IgD-negative memory B cell (primary cell): ENCODE data around the gene RSPH1. TPM values are rescaled to one million over a fixed set of nuclear protein-coding genes. Genes with fewer than 3 reads are reported as not detected.

Source experiments
- H3K27ac Mint-ChIP-seq, 3 donors: one replicate each; pipeline ENCODE4 v1.8.0; 2020 to 2022; ENCODE audit warnings: mild to moderate bottlenecking in 3 of 3, mixed read lengths in 3 of 3, moderate library complexity in 1 of 3
- H3K27me3 Mint-ChIP-seq: one replicate; pipeline ENCODE4 v1.8.0; 2021; ENCODE audit warnings: mixed read lengths
- H3K36me3 Mint-ChIP-seq: one replicate; pipeline ENCODE4 v1.8.0; 2020; ENCODE audit warnings: mild to moderate bottlenecking, mixed read lengths
- H3K4me1 Mint-ChIP-seq, 3 donors: one replicate each; pipeline ENCODE4 v1.8.0; 2020 to 2022; ENCODE audit warnings: mixed read lengths in 3 of 3, mild to moderate bottlenecking in 1 of 3
- H3K4me3 Mint-ChIP-seq, 4 donors: one replicate each; pipeline ENCODE4 v1.8.0; 2020 to 2022; ENCODE audit warnings: mild to moderate bottlenecking in 4 of 4, mixed read lengths in 4 of 4, moderate library complexity in 3 of 4
- H3K9me3 Mint-ChIP-seq, 3 donors: one replicate each; pipeline ENCODE4 v1.8.0; 2020 to 2021; ENCODE audit warnings: mixed read lengths in 3 of 3, mild to moderate bottlenecking in 1 of 3
- polyA plus RNA-seq: library from polyadenylated mRNA; unstranded; fragments of 300-500 nt; fragmentation: Illumina TruSeq; gene quantifications from one replicate; pipeline ENCODE4 v1.2.3, GENCODE V29; 2021

Gene RSPH1
- polyA plus RNA-seq, 1 donor from 2014 or later: not detected

DNA sequence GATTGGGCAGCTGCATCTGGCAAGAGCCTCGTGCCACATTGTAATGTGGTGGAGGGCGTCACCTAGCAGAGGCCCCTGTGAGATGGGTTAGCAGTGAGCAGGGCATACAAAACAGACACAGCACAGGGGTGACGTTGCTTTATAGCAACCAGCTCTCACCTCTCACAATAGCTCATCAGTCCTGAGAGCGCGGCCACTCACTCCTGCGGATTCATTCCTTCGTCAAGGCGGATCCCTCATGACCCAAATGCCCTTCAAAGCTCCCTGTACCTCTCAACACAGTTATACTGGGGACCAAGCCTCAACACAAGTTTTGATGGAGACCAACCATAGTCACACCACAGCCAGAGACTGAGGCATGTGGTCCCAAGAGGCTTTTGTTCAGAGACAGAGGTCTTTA, 40.6 kb upstream of the RSPH1 start:
- Mint-ChIP-seq H3K4me3 (peak overlapping the region in 3 of 4 donors; percentile 25 to 89 (median 49)), H3K27me3 (no peaks in the 10 kb centered on the region), H3K36me3 (peaks cover 5% of the 10 kb centered on the region), H3K27ac (peak overlapping the region; percentile 90 to 97 (median 92)), H3K4me1 (peaks cover 46 to 55% (median 52%) of the 10 kb centered on the region in 3 donors), H3K9me3 (no peaks in the 10 kb centered on the region)

GRCh38 chr21:42535602-42536171, 39.7 kb upstream of the RSPH1 start:
- Mint-ChIP-seq H3K9me3 (no peaks in the 10 kb centered on the region), H3K4me1 (peaks cover 46 to 58% (median 49%) of the 10 kb centered on the region in 3 donors), H3K27me3 (no peaks in the 10 kb centered on the region), H3K27ac (peak overlapping the region; percentile 90 to 97 (median 92)), H3K4me3 (peak overlapping the region; percentile 49 to 89 (median 81)), H3K36me3 (peaks cover 7% of the 10 kb centered on the region)

DNA sequence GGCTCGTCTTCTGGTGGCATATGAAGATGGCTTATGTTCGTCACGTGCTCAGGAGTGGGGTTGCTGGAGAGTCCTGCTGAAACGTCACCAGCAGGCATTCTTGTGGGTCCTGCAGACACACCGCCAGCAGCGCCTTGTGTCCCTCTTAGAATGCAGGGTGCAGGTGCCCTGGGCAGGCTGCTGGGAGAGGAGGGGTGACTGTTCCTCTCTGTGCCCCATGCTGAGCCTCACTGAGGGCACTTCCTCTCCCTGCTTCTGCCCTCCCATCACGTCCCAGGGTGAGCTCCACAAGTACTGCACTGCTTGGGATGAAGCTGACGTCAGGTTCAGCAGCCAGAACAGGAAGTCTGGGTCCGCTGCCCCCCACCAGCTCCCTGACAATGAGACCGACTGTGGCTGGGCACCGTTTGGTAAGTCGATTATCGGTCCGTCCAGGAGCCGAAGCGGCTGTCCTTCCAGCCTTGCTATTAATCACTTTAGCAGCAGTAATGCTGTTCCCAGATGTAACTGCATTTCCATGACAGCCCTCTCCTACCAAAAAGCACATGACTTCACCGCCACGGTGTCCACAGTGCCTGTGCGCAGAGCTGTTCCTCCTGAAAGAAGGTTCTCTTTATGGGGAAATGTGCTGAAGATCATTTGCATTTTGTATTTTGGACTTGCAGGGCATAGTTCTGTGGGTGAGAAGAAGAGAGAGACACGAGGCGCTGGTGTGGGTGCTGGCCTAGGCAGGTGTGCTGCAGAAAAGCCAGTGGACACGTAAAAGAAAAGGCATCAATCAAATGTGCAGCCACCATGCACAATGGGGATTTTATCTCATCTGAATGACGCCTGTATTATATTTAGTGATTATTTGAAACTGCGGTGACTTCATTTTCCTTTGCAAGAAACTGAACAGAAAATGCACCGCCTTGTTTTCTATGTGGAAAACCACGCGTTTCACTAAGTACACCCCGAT, 38.7 kb upstream of the RSPH1 start:
- Mint-ChIP-seq H3K27ac (peak overlapping the region; percentile 90 to 97 (median 92)), H3K9me3 (no peaks in the 10 kb centered on the region), H3K27me3 (no peaks in the 10 kb centered on the region), H3K4me3 (peak overlapping the region; percentile 49 to 90 (median 81)), H3K36me3 (peaks cover 7% of the 10 kb centered on the region), H3K4me1 (peaks cover 53 to 61% (median 57%) of the 10 kb centered on the region in 3 donors)

DNA sequence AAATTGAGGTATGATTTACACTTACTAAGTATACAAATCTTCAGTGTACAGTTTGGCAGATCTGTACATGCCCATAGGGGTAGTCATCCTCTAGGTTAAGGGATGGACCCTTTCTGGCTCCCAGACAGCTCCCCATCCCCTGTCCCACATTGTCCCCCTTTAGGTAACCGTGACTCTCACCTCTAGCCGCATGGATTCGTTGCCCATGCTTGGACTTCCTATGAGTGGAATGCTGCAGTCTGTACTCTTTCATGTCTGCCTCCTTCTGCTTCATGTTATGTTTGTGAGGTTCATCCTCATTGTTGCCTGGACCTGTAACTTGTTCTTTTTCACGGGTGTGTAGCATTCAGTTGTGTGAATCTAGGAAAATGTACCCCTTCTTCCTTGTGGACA, 37.9 kb upstream of the RSPH1 start:
- Mint-ChIP-seq H3K9me3 (no peaks in the 10 kb centered on the region), H3K27ac (peak overlapping the region; percentile 90 to 97 (median 92)), H3K27me3 (no peaks in the 10 kb centered on the region), H3K4me3 (peak overlapping the region; percentile 49 to 90 (median 81)), H3K4me1 (peaks cover 54 to 64% (median 60%) of the 10 kb centered on the region in 3 donors), H3K36me3 (peaks cover 7% of the 10 kb centered on the region)

- Mint-ChIP-seq H3K4me3 (peak overlapping the region; percentile 25 to 90 (median 84)), H3K27ac (peak overlapping the region; percentile 91 to 97 (median 92))
Observed at GRCh38 chr21:42533306-42533962, 37.4 kb upstream of the RSPH1 start.

GRCh38 chr21:42532466-42533181, 36.6 kb upstream of the RSPH1 start:
- Mint-ChIP-seq H3K27me3 (no peaks in the 10 kb centered on the region), H3K4me3 (peak overlapping the region in 2 of 4 donors; percentile 60 to 78), H3K4me1 (peaks cover 57 to 67% (median 63%) of the 10 kb centered on the region in 3 donors), H3K36me3 (peaks cover 7% of the 10 kb centered on the region), H3K9me3 (no peaks in the 10 kb centered on the region), H3K27ac (peak overlapping the region; percentile 91 to 92 (median 92))

More at GRCh38 chr21:42533306-42533962, 37.4 kb upstream of the RSPH1 start:
- no peaks in the 10 kb centered on the region for H3K27me3 Mint-ChIP-seq
- peaks cover 54 to 64% (median 60%) of the 10 kb centered on the region in 3 donors for H3K4me1 Mint-ChIP-seq
- H3K36me3 Mint-ChIP-seq: peaks cover 7% of the 10 kb centered on the region
- no peaks in the 10 kb centered on the region for H3K9me3 Mint-ChIP-seq

GRCh38 chr21:42531771-42532170, 35.7 kb upstream of the RSPH1 start:
- Mint-ChIP-seq H3K4me1 (peaks cover 54 to 66% (median 63%) of the 10 kb centered on the region in 3 donors), H3K27me3 (no peaks in the 10 kb centered on the region), H3K4me3 (peak overlapping the region in 3 of 4 donors; percentile 14 to 78 (median 60)), H3K36me3 (peaks cover 7% of the 10 kb centered on the region), H3K9me3 (no peaks in the 10 kb centered on the region), H3K27ac (peak overlapping the region; percentile 91 to 92 (median 92))

GRCh38 chr21:42530167-42530518, 34.1 kb upstream of the RSPH1 start:
- peak overlapping the region; percentile 13 to 69 (median 21) for H3K27ac Mint-ChIP-seq
- H3K36me3 Mint-ChIP-seq: peaks cover 9% of the 10 kb centered on the region
- no peaks in the 10 kb centered on the region for H3K27me3 Mint-ChIP-seq
- peaks cover 55 to 65% (median 63%) of the 10 kb centered on the region in 3 donors for H3K4me1 Mint-ChIP-seq
- peak overlapping the region in 2 of 4 donors; percentile 10 to 49 for H3K4me3 Mint-ChIP-seq
- no peaks in the 10 kb centered on the region for H3K9me3 Mint-ChIP-seq

DNA sequence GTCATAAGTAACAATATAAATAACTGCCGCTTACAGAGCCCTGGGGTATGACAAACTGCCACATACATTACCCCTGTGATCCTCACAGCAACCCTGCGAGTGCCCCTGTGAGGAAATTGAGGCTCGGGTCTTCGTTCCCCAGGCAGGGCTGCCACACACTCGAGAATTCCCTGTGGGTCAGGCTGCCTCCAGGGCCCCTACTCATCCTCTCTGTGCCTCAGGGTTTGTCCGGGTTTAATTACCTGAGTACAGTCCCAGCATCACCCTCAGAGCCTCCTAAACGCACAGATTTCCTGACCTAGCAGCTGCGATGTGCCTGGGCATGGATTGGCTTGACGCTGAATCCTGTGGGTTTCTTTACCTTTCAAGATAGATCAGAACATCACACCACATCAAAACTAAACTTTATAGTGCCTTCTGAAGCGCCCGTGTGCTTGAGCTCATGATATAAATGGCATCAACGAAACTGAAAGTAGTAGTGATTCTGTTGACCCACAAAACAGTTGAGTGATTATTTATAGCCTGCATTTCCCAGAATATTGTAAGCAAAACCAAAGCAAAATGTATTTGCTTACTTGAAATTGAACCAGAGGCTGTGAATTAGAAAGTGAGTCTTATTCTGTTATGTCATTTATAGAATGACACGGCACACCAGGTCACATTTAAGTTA, 31.6 kb upstream of the RSPH1 start:
- no peaks in the 10 kb centered on the region for H3K27me3 Mint-ChIP-seq
- H3K27ac Mint-ChIP-seq: peak overlapping the region; percentile 94 to 96 (median 94)
- H3K4me3 Mint-ChIP-seq: peak overlapping the region; percentile 77 to 96 (median 88)
- H3K36me3 Mint-ChIP-seq: peaks cover 11% of the 10 kb centered on the region
- no peaks in the 10 kb centered on the region for H3K9me3 Mint-ChIP-seq
- peaks cover 50 to 63% (median 58%) of the 10 kb centered on the region in 3 donors for H3K4me1 Mint-ChIP-seq

DNA sequence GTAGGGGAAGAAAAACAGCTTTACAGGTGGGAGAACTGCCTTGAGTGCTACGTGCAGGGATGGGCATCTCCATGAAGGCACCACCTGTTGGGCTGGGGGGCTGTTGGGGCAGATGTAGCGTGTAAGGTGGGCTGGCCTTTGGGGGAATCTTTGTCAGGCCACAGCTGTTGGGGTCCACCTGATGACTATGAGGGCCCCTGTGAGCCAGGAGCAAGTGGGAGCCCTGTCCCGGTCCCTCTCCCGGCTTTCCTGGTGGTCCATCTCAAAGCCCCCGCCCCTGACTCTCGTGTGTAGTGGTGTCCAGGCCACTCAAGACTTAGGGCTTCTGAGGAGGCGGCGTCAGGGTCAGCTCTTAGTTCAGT, 31.1 kb upstream of the RSPH1 start:
- Mint-ChIP-seq H3K36me3 (peaks cover 11% of the 10 kb centered on the region), H3K27me3 (no peaks in the 10 kb centered on the region), H3K9me3 (no peaks in the 10 kb centered on the region), H3K4me1 (peaks cover 45 to 59% (median 56%) of the 10 kb centered on the region in 3 donors), H3K4me3 (peak overlapping the region; percentile 77 to 96 (median 88)), H3K27ac (peak overlapping the region; percentile 94 to 96 (median 94))

GRCh38 chr21:42526379-42526727, 30.3 kb upstream of the RSPH1 start:
- Mint-ChIP-seq H3K36me3 (peaks cover 17% of the 10 kb centered on the region), H3K4me1 (peaks cover 45 to 59% (median 54%) of the 10 kb centered on the region in 3 donors), H3K4me3 (peak overlapping the region; percentile 40 to 96 (median 79)), H3K27me3 (no peaks in the 10 kb centered on the region), H3K27ac (peak overlapping the region in 2 of 3 donors; percentile 94 to 97), H3K9me3 (no peaks in the 10 kb centered on the region)

- H3K27ac Mint-ChIP-seq: peak overlapping the region; percentile 94 to 98 (median 97)
Observed at GRCh38 chr21:42525676-42526378, 29.8 kb upstream of the RSPH1 start.

GRCh38 chr21:42525029-42525581, 29.1 kb upstream of the RSPH1 start:
- Mint-ChIP-seq H3K27ac (peak overlapping the region; percentile 94 to 98 (median 97)), H3K36me3 (peaks cover 17% of the 10 kb centered on the region), H3K4me1 (peaks cover 50 to 60% (median 53%) of the 10 kb centered on the region in 3 donors), H3K4me3 (peak overlapping the region; percentile 84 to 96 (median 91)), H3K9me3 (no peaks in the 10 kb centered on the region), H3K27me3 (no peaks in the 10 kb centered on the region)

More at GRCh38 chr21:42525676-42526378, 29.8 kb upstream of the RSPH1 start:
- peaks cover 17% of the 10 kb centered on the region for H3K36me3 Mint-ChIP-seq
- peak overlapping the region; percentile 84 to 96 (median 91) for H3K4me3 Mint-ChIP-seq
- H3K27me3 Mint-ChIP-seq: no peaks in the 10 kb centered on the region
- H3K9me3 Mint-ChIP-seq: no peaks in the 10 kb centered on the region
- H3K4me1 Mint-ChIP-seq: peaks cover 46 to 57% (median 54%) of the 10 kb centered on the region in 3 donors
